GM12878 (cell line): ENCODE measurements around the gene IL23R. TPM values are rescaled to one million over a fixed set of nuclear protein-coding genes. Genes with fewer than 3 reads are reported as not detected.

ENCODE experiments used
- BRCA1 ChIP-seq: IDR thresholded peaks from 2 replicates; pipeline ENCODE4 v1.6.1; 2011; ENCODE audit warnings: low read depth, low read length, improper control_type of control experiment
- CBX5 ChIP-seq: sonication (generic); IDR thresholded peaks from 2 replicates; pipeline ENCODE4 v1.6.1; 2016; ENCODE audit warnings: low read depth, moderate library complexity, mild to moderate bottlenecking, inconsistent platforms
- CREM ChIP-seq: IDR thresholded peaks from 2 replicates; pipeline ENCODE4 v1.6.1; 2014; ENCODE audit warnings: antibody characterized with exemption, low read depth
- GABPA ChIP-seq: IDR thresholded peaks from 2 replicates; pipeline ENCODE4 v1.6.1; 2014; ENCODE audit warnings: antibody characterized with exemption, low read depth, mild to moderate bottlenecking, inconsistent platforms
- IKZF1 ChIP-seq: fragments of 450-650 bp; conservative IDR thresholded peaks from 2 replicates; pipeline ENCODE4 v1.6.1; 2017; ENCODE audit warnings: antibody characterized with exemption, mild to moderate bottlenecking
- JUNB ChIP-seq: IDR thresholded peaks from 2 replicates; pipeline ENCODE4 v1.6.1; 2016; ENCODE audit warnings: antibody characterized with exemption, mild to moderate bottlenecking
- KLF5 ChIP-seq: fragments of 450-650 bp; IDR thresholded peaks from 2 replicates; pipeline ENCODE4 v1.6.1; 2014; ENCODE audit warnings: mild to moderate bottlenecking; ENCODE audit not compliant: partially characterized antibody
- LARP7 ChIP-seq: fragments of 450-650 bp; IDR thresholded peaks from 2 replicates; pipeline ENCODE4 v1.6.1; 2017; ENCODE audit warnings: mild to moderate bottlenecking
- MTA3 ChIP-seq: IDR thresholded peaks from 2 replicates; pipeline ENCODE4 v1.6.1; 2012; ENCODE audit warnings: low read length, inconsistent platforms, borderline replicate concordance
- MYC ChIP-seq: IDR thresholded peaks from 2 replicates; pipeline ENCODE4 v1.6.1; 2011; ENCODE audit warnings: mild to moderate bottlenecking, low read length, moderate library complexity, inconsistent platforms; ENCODE audit not compliant: insufficient read depth, insufficient replicate concordance, insufficient read length, severe bottlenecking
- NFIC ChIP-seq: IDR thresholded peaks from 2 replicates; pipeline ENCODE4 v1.6.1; 2012; ENCODE audit warnings: low read depth, mild to moderate bottlenecking, inconsistent platforms, low read length, moderate library complexity
- SIX5 ChIP-seq: IDR thresholded peaks from 2 replicates; pipeline ENCODE4 v1.6.1; 2011; ENCODE audit warnings: mild to moderate bottlenecking, low read depth, low read length, moderate library complexity; ENCODE audit not compliant: severe bottlenecking
- SMAD5 ChIP-seq: IDR thresholded peaks from 2 replicates; pipeline ENCODE4 v1.6.1; 2016; ENCODE audit warnings: antibody characterized with exemption, low read depth
- SPI1 ChIP-seq: IDR thresholded peaks from 2 replicates; pipeline ENCODE4 v1.6.1; 2011; ENCODE audit warnings: low read depth, mild to moderate bottlenecking, low read length, moderate library complexity, borderline replicate concordance; ENCODE audit not compliant: insufficient read depth
- SRF ChIP-seq, 2 experiments: IDR thresholded peaks; 2 replicates each; pipeline ENCODE4 v1.6.1; 2011; ENCODE audit warnings: low read depth in 2 of 2, low read length in 2 of 2, mild to moderate bottlenecking in 1 of 2, moderate library complexity in 1 of 2
- SUZ12 ChIP-seq: fragments of 200-600 bp; sonication (generic); IDR thresholded peaks from one replicate; pipeline ENCODE4 v1.6.1; 2018; ENCODE audit warnings: antibody characterized with exemption, mild to moderate bottlenecking; ENCODE audit not compliant: unreplicated experiment
- YBX1 ChIP-seq: fragments of 450-650 bp; IDR thresholded peaks from 2 replicates; pipeline ENCODE4 v1.6.1; 2016; ENCODE audit warnings: antibody characterized with exemption
- ZSCAN29 ChIP-seq: fragments of 450-650 bp; IDR thresholded peaks from 2 replicates; pipeline ENCODE4 v1.6.1; 2017; ENCODE audit warnings: mild to moderate bottlenecking, moderate library complexity
- polyA plus RNA-seq, 11 experiments: library from polyadenylated mRNA; depleted of rRNA in 4 of 11; unstranded in 6 of 11; stranded (reverse) in 5 of 11; fragments of >200 nt; fragmentation: Nextera tagmentation in 4 of 11; fragmentation: Illumina TruSeq in 1 of 11; extraction: Ambion mirVana in 4 of 11; extraction: Trizol in 1 of 11; gene quantifications; 1 replicate in 1 of 11; 2 replicates in 10 of 11; pipeline versions ENCODE4 v1.2.1 to v1.2.3, GENCODE V29; 2011 to 2016; ENCODE audit warnings: inconsistent platforms in 2 of 11, missing spikeins in 2 of 11, low read depth in 1 of 11
- total RNA-seq, 4 experiments: library from RNA; depleted of rRNA in 3 of 4; stranded (reverse); fragments of >200 nt in 3 of 4; fragmentation: Illumina TruSeq in 1 of 4; extraction: Trizol in 1 of 4; gene quantifications; 2 replicates each; pipeline versions ENCODE4 v1.2.1 to v1.2.3, GENCODE V29; 2013 to 2021
- TF ChIP-seq, protein P1 (sequence below): IDR thresholded peaks from 2 replicates; pipeline ENCODE4 v1.6.1; 2012; ENCODE audit warnings: mild to moderate bottlenecking, low read depth, low read length
- TF ChIP-seq, protein P2 (sequence below): fragments of 450-650 bp; IDR thresholded peaks from 2 replicates; pipeline ENCODE4 v1.6.1; 2018; ENCODE audit warnings: mild to moderate bottlenecking, low read depth, moderate library complexity; ENCODE audit not compliant: partially characterized antibody
- TF ChIP-seq, protein P3 (sequence below): IDR thresholded peaks from 2 replicates; pipeline ENCODE4 v1.6.1; 2012; ENCODE audit warnings: improper control_type of control experiment, low read depth, low read length; ENCODE audit not compliant: insufficient replicate concordance

IL23R gene
- total and polyA plus RNA-seq, 10 of the 15 experiments (the other 5 are each of a cell fraction or from before 2014, with no cell fraction given): 0.16 to 6.4 (median 0.59) TPM

DNA sequence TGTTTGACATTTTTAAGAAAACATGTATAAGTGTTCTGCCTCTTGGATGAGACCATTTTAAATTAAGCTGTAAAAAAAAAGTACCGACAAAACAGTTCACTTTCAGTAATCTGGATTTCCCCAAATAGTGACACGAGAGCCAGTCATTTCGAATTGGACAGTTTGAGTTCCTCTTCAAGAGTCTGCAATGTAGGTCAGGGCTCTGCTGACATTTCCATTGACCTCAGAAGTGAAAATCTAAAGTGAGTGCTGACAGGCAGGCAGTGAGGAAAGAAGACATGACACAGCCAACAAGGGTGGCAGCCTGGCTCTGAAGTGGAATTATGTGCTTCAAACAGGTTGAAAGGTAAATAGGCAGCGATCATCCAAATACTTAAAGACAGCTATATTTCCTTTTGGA lies at the start of gene IL23R (continued):
- no peak for TF ChIP-seq KLF5
- TF ChIP-seq SPI1: peak; percentile 80; the same call in 1 of the 2 replicates
- TF ChIP-seq IKZF1: peak; percentile 70
- no peak for TF ChIP-seq YBX1
- no peak for TF ChIP-seq ZSCAN29
- TF ChIP-seq CBX5: no peak
- TF ChIP-seq, protein P1, sequence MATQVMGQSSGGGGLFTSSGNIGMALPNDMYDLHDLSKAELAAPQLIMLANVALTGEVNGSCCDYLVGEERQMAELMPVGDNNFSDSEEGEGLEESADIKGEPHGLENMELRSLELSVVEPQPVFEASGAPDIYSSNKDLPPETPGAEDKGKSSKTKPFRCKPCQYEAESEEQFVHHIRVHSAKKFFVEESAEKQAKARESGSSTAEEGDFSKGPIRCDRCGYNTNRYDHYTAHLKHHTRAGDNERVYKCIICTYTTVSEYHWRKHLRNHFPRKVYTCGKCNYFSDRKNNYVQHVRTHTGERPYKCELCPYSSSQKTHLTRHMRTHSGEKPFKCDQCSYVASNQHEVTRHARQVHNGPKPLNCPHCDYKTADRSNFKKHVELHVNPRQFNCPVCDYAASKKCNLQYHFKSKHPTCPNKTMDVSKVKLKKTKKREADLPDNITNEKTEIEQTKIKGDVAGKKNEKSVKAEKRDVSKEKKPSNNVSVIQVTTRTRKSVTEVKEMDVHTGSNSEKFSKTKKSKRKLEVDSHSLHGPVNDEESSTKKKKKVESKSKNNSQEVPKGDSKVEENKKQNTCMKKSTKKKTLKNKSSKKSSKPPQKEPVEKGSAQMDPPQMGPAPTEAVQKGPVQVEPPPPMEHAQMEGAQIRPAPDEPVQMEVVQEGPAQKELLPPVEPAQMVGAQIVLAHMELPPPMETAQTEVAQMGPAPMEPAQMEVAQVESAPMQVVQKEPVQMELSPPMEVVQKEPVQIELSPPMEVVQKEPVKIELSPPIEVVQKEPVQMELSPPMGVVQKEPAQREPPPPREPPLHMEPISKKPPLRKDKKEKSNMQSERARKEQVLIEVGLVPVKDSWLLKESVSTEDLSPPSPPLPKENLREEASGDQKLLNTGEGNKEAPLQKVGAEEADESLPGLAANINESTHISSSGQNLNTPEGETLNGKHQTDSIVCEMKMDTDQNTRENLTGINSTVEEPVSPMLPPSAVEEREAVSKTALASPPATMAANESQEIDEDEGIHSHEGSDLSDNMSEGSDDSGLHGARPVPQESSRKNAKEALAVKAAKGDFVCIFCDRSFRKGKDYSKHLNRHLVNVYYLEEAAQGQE: no peak
- TF ChIP-seq BRCA1: no peak
- TF ChIP-seq MYC: no peak
- peak; percentile 90 for TF ChIP-seq JUNB
- TF ChIP-seq SRF (IDR thresholded peaks at IDR 0.05; ENCODE audit: low read depth in 2 of 2, low read length in 2 of 2): no peak
- no peak for TF ChIP-seq SMAD5
- TF ChIP-seq SUZ12: no peak
- TF ChIP-seq CREM: peak; percentile 90
- no peak for TF ChIP-seq SIX5
- TF ChIP-seq, protein P2, sequence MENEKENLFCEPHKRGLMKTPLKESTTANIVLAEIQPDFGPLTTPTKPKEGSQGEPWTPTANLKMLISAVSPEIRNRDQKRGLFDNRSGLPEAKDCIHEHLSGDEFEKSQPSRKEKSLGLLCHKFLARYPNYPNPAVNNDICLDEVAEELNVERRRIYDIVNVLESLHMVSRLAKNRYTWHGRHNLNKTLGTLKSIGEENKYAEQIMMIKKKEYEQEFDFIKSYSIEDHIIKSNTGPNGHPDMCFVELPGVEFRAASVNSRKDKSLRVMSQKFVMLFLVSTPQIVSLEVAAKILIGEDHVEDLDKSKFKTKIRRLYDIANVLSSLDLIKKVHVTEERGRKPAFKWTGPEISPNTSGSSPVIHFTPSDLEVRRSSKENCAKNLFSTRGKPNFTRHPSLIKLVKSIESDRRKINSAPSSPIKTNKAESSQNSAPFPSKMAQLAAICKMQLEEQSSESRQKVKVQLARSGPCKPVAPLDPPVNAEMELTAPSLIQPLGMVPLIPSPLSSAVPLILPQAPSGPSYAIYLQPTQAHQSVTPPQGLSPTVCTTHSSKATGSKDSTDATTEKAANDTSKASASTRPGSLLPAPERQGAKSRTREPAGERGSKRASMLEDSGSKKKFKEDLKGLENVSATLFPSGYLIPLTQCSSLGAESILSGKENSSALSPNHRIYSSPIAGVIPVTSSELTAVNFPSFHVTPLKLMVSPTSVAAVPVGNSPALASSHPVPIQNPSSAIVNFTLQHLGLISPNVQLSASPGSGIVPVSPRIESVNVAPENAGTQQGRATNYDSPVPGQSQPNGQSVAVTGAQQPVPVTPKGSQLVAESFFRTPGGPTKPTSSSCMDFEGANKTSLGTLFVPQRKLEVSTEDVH: no peak
- peak; percentile 92 for TF ChIP-seq NFIC
- TF ChIP-seq GABPA: 0 out of 2 replicates have a peak, but pooled peaks have one; percentile 39
- TF ChIP-seq, protein P3, sequence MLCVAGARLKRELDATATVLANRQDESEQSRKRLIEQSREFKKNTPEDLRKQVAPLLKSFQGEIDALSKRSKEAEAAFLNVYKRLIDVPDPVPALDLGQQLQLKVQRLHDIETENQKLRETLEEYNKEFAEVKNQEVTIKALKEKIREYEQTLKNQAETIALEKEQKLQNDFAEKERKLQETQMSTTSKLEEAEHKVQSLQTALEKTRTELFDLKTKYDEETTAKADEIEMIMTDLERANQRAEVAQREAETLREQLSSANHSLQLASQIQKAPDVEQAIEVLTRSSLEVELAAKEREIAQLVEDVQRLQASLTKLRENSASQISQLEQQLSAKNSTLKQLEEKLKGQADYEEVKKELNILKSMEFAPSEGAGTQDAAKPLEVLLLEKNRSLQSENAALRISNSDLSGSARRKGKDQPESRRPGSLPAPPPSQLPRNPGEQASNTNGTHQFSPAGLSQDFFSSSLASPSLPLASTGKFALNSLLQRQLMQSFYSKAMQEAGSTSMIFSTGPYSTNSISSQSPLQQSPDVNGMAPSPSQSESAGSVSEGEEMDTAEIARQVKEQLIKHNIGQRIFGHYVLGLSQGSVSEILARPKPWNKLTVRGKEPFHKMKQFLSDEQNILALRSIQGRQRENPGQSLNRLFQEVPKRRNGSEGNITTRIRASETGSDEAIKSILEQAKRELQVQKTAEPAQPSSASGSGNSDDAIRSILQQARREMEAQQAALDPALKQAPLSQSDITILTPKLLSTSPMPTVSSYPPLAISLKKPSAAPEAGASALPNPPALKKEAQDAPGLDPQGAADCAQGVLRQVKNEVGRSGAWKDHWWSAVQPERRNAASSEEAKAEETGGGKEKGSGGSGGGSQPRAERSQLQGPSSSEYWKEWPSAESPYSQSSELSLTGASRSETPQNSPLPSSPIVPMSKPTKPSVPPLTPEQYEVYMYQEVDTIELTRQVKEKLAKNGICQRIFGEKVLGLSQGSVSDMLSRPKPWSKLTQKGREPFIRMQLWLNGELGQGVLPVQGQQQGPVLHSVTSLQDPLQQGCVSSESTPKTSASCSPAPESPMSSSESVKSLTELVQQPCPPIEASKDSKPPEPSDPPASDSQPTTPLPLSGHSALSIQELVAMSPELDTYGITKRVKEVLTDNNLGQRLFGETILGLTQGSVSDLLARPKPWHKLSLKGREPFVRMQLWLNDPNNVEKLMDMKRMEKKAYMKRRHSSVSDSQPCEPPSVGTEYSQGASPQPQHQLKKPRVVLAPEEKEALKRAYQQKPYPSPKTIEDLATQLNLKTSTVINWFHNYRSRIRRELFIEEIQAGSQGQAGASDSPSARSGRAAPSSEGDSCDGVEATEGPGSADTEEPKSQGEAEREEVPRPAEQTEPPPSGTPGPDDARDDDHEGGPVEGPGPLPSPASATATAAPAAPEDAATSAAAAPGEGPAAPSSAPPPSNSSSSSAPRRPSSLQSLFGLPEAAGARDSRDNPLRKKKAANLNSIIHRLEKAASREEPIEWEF: no peak
- TF ChIP-seq MTA3: no peak
- TF ChIP-seq LARP7: no peak
